C4-2B (cell line): ENCODE results near the gene FAM174C.

Experiments
- H3K27ac ChIP-seq: fragments of 450-650 bp; 2 replicates; pipeline ENCODE4 v1.5.1; 2017
- ZFX ChIP-seq: fragments of 450-650 bp; IDR thresholded peaks from 2 replicates; pipeline ENCODE4 v1.6.1; 2017
- TF ChIP-seq, protein P1 (sequence below): fragments of 450-650 bp; conservative IDR thresholded peaks from 2 replicates; pipeline ENCODE4 v1.5.1; 2017; ENCODE audit warnings: mild to moderate bottlenecking

The FAM174C gene

GRCh38 chr19:1272423-1273262 lies 2.7 kb upstream of the FAM174C start:
- TF ChIP-seq, protein P1, sequence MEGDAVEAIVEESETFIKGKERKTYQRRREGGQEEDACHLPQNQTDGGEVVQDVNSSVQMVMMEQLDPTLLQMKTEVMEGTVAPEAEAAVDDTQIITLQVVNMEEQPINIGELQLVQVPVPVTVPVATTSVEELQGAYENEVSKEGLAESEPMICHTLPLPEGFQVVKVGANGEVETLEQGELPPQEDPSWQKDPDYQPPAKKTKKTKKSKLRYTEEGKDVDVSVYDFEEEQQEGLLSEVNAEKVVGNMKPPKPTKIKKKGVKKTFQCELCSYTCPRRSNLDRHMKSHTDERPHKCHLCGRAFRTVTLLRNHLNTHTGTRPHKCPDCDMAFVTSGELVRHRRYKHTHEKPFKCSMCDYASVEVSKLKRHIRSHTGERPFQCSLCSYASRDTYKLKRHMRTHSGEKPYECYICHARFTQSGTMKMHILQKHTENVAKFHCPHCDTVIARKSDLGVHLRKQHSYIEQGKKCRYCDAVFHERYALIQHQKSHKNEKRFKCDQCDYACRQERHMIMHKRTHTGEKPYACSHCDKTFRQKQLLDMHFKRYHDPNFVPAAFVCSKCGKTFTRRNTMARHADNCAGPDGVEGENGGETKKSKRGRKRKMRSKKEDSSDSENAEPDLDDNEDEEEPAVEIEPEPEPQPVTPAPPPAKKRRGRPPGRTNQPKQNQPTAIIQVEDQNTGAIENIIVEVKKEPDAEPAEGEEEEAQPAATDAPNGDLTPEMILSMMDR: no peak
- no peak for TF ChIP-seq ZFX

DNA sequence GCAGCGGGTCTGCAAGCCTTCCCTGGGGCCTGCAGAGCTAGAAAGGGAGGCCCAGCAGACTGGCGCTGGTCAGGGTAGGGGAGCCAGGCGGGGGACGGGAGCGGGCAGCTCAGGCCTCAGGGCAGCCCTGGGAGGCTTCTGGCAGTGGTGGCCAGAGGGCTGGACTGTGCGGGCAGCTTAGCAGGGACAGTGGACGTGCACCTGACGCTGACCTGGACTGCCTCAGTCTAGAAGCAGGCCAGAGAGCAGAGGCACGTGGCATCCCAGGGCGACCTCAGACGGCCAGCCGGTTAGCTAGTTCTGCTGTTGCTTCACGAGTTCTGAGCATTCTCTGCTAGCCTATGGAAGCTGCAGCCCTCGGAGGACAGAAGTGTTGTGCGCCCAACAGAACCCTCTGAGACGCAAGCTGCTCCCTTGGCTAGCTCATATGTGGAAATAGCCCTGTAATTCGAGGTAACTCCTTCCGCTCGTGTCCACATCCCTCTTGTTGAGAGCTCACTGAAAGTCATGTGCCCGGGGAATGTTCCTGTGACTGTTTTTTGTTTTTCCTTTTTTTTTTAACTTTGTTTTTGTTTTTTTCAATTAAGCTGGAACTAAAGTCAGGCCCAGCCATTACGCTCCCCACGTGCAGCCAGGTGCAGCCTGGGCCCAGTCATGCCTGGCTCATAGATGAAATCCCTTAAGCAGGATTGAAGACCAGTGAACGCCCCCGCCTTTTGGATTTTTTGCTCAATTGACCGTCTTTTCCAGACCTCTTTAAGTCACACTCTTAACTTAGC lies 1.9 kb upstream of the FAM174C start:
- peak overlapping the region; percentile 94 for H3K27ac ChIP-seq
- no peak for TF ChIP-seq ZFX
- TF ChIP-seq, protein P1: no peak

More at GRCh38 chr19:1272423-1273262, 2.7 kb upstream of the FAM174C start:
- H3K27ac ChIP-seq: peak overlapping the region; percentile 94

GRCh38 chr19:1274081-1274851 lies 1.1 kb upstream of the FAM174C start:
- peak overlapping the region; percentile 94 for H3K27ac ChIP-seq
- TF ChIP-seq, protein P1: no peak; the same call in 1 of the 2 replicates
- TF ChIP-seq ZFX: no peak

GRCh38 chr19:1274852-1275259 lies 474 bp upstream of the FAM174C start:
- TF ChIP-seq ZFX: no peak; the same call in 1 of the 2 replicates
- peak overlapping the region; percentile 94 for H3K27ac ChIP-seq

- TF ChIP-seq, protein P1: no peak
- TF ChIP-seq ZFX: no peak
- H3K27ac ChIP-seq: peak overlapping the region; percentile 94
These were observed 772 bp downstream of the FAM174C start for GRCh38 chr19:1275976-1276627.

- TF ChIP-seq, protein P1: no peak
- no peak for TF ChIP-seq ZFX
- H3K27ac ChIP-seq: peak overlapping the region; percentile 94
These were observed 1.3 kb downstream of the FAM174C start for GRCh38 chr19:1276628-1277022.

GRCh38 chr19:1277061-1277460 lies 1.7 kb downstream of the FAM174C start:
- H3K27ac ChIP-seq: peak overlapping the region; percentile 94
- TF ChIP-seq ZFX: no peak
- TF ChIP-seq, protein P1: no peak
